ENCODE measurements around the gene MLKL.

The MLKL gene

GRCh38 chr16:74641969-74642368, 58.7 kb downstream of the MLKL start:
- DNase-seq: no peak

- DNase-seq: no peak
Measured at GRCh38 chr16:74637742-74638453, 62.8 kb downstream of the MLKL start.

GRCh38 chr16:74635303-74635702, 65.4 kb downstream of the MLKL start:
- no peak for DNase-seq

GRCh38 chr16:74633686-74634085, 67.0 kb downstream of the MLKL start:
- no peak for DNase-seq

GRCh38 chr16:74627506-74628220, 73.0 kb downstream of the MLKL start:
- DNase-seq: no peak

GRCh38 chr16:74626741-74627416, 73.8 kb downstream of the MLKL start:
- no peak for DNase-seq

- peak; percentile 19 for DNase-seq
Measured at GRCh38 chr16:74625500-74626350, 74.9 kb downstream of the MLKL start.

GRCh38 chr16:74623839-74624235, 76.8 kb downstream of the MLKL start:
- DNase-seq: no peak

- no peak for DNase-seq
Measured at GRCh38 chr16:74623214-74623838, 77.3 kb downstream of the MLKL start.

GRCh38 chr16:74622005-74622404, 78.7 kb downstream of the MLKL start:
- no peak for DNase-seq
